NCI-H774 (cell line): ENCODE data around the gene KLHDC8B.
A peak's percentile ranks its signal among the peaks of the same experiment; 100 is the strongest.

Source experiments
- DNase-seq: peaks from one replicate; lab custom pipeline; 2025; lab: John Stamatoyannopoulos, UW

KLHDC8B gene

GRCh38 chr3:49158792-49159191 is 12.6 kb upstream of the KLHDC8B start:
- no peak for DNase-seq

GRCh38 chr3:49161197-49161596 is 10.2 kb upstream of the KLHDC8B start:
- no peak for DNase-seq

GRCh38 chr3:49161808-49162530 is 9.4 kb upstream of the KLHDC8B start:
- DNase-seq = no peak

GRCh38 chr3:49162751-49163419 is 8.5 kb upstream of the KLHDC8B start:
- no peak for DNase-seq

- no peak for DNase-seq
These were observed 7.8 kb upstream of the KLHDC8B start for GRCh38 chr3:49163609-49164008.

- DNase-seq = no peak
These were observed 6.2 kb upstream of the KLHDC8B start for GRCh38 chr3:49164983-49165720.

- DNase-seq = peak; percentile 17
These were observed 5.3 kb upstream of the KLHDC8B start, which contains the start of gene CCDC71 for GRCh38 chr3:49165771-49166751. TSS of gene CCDC71 (minus strand) at chr3:49166331. CDS start at chr3:49164208, 2,123 bp downstream.

GRCh38 chr3:49166752-49167556 is 4.4 kb upstream of the KLHDC8B start:
- DNase-seq = no peak

GRCh38 chr3:49170744-49171118 is 667 bp upstream of the KLHDC8B start:
- DNase-seq = no peak

GRCh38 chr3:49171775-49172500 is 540 bp downstream of the KLHDC8B start:
- no peak for DNase-seq

GRCh38 chr3:49172551-49173041 is 1.2 kb downstream of the KLHDC8B start:
- no peak for DNase-seq

- no peak for DNase-seq
These were observed 1.9 kb downstream of the KLHDC8B start for GRCh38 chr3:49173116-49173791.

- no peak for DNase-seq
These were observed 2.4 kb downstream of the KLHDC8B start for GRCh38 chr3:49173792-49174170.

- DNase-seq = no peak
These were observed 3.1 kb downstream of the KLHDC8B start for GRCh38 chr3:49174397-49174985.

GRCh38 chr3:49175530-49175929 is 4.1 kb downstream of the KLHDC8B start:
- DNase-seq = no peak

GRCh38 chr3:49177073-49177472 is 5.7 kb downstream of the KLHDC8B start:
- DNase-seq = no peak

- no peak for DNase-seq
These were observed 8.7 kb downstream of the KLHDC8B start for GRCh38 chr3:49180116-49180515.

- DNase-seq = no peak
These were observed 10.0 kb downstream of the KLHDC8B start for GRCh38 chr3:49181351-49181750.

- DNase-seq = no peak
These were observed 11.3 kb downstream of the KLHDC8B start for GRCh38 chr3:49182682-49183081.
